ENCODE data around the gene DDX49.
A peak's percentile ranks its signal among the peaks of the same experiment; 100 is the strongest.
"Not testable (repeated sequence)": the region's sequence is repeated elsewhere in the genome, so short reads cannot be mapped to it uniquely, and the experiment has no call there.

Gene DDX49

DNA sequence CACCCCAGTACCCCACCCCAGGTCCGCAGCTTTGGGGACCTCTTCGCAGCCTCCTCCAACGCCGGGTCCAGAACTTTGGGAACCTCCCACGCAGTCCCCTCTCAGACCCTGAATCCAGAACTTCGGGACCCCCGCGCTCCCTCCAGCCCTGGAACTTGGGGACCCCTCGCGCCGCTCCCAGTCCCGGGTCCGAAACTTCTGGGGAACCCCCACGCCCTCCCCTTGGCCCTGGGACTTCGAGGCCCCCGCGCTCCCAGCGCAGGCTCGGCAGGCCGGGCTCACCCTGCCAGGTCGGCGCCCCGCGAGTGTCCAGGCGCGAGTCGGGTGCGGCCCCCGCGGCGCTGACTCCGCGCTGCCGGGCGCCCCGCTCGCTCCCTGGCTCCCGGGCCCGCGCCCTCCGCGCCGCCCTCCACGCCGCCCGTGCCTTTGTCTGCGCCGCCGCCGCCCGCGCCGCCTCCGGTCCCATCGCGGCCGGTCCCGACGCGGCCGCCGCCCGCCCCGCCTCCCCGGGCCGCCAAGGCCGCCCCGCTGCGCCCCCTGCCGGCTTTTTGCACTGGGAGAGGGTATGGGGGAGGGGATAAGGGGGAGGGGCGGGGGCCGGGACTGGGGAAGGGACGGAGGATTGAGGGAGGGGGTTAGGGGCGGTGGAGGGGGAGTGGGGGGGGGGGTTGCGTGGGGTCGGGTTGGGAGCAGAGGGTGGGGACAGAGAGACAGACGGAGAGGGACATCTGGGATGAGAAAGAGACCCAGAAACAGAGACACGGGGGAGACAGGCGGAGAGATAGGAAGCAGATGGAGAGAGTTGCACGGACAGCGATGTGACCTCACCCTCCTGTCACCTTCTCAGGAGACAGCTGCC, 21.5 kb downstream of the DDX49 start, which contains the start of gene HOMER3:
Gene HOMER3 (minus strand): TSS at position 449 of the 859 bp plus-strand sequence. CDS start 2,235 bp downstream, outside the sequence.
- DNase-seq (ENCODE audit: extremely low read depth in 1 of 2, low read depth in 1 of 2), result peak; percentile 34 to 40

DNA sequence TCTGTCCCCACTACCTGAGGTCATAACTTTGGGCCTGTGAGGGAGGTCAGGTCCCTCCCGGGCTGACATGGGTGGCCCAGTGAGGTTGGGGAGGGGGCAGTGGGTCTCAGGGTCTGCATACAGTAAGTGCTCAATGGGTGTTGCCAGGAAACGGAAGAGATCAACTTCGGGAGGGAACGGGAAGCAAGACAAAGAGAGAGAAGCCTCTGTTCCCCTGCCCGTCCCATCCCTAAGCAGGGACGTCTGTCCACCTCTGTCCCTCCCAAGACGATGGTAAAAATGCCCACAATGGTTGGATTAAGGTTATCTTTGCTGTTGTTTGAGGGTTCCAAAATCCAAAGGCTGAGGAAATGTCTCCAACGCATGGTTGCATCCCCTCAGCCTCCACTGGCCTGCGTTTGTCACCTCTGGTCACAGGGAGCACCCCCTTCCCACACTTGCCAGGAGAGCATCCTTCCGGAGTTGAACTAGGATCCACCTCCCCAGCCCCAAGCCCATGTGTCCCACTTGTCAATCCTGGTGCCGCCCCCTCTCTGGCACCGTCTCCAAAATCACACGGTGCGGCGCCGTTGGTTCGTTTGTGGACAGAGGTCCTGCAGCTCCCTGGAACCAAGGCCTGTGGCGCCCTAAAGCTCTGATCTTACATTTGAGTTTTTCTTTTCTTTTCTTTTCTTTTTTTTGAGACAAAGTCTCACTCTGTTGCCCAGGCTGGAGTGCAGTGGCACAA, 22.3 kb downstream of the DDX49 start:
- no peak for DNase-seq (ENCODE audit: extremely low read depth in 1 of 2, low read depth in 1 of 2)

DNA sequence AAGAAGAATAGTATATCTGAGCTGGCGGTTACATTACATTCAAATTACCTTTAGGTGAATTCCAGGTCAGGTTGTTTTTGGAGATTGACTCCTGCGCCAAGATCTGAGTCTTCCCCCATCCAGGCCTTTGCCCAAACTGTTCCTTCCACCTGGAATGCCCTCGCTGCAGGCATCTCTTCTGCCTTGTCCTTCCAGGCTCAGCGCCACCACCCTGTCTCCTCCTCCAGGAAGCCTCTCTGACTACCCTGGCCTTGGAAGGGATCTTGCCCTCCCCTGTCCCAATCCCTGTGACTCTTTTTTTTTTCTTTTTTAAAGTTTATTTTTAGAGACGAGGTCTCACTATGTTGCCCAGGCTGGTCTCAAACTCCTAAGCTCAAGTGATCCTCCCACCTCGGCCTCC, 23.2 kb downstream of the DDX49 start:
- no peak for DNase-seq (ENCODE audit: extremely low read depth in 1 of 2, low read depth in 1 of 2)

DNA sequence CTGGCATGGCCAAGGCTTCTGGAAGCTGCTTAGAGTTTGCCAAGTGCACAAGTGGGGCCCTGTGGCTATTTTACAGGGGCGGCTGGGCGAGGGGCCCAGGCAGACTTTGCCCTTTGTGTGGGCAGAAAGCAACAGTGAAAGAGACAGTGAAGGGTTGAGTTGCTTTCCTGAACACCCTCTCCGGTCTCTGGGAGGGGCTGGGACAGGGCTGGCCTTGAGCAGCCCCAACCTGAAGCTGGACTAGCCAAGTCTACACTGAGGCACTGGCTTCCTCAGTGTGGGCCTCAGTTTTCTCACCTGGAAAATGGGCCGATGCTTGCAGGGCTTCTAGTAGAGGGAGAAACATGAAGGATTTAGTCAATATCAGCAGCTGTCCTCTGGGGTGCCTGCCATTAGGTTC, 23.9 kb downstream of the DDX49 start:
- DNase-seq (ENCODE audit: extremely low read depth in 1 of 2, low read depth in 1 of 2), result no peak

DNA sequence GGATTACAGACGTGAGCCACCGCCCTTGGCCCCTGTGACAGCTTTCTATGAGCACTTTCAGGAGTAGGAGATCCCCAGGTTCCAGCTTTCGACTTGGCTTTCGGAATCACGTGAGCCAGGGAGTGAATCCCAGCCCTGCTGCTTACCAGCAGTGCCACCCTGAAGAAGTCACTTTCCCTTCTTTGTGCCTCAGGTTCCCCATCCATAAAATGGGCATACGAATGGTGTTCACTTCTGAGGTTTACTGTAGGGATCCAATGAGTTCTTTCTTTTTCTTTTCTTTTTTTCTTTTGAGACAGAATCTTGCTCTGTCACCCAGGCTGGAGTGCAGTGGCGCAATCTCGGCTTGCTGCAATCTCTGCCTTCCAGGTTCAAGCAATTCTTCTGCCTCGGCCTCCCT, 25.8 kb downstream of the DDX49 start:
- DNase-seq (ENCODE audit: extremely low read depth in 1 of 2, low read depth in 1 of 2), result no peak

DNA sequence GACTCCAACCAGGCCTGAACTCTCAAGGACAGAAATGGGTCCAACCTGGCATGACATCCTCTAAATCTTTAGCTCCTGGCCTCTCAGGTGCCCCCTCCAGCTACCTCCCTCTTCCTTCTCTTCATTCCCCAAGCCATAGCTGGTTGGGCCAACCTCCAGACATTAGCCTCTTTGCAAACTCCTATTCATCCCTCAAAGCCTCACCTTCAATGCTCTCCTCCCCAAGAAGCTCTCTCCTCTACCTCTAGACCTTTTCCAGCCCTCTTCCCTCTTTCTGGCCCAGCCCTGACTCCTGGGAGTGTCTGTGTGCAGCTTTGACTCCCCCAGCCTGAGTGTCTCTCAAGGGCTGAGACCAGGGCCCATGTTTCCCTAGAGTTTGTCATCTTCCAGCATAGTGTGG, 26.8 kb downstream of the DDX49 start:
- no peak for DNase-seq (ENCODE audit: extremely low read depth in 1 of 2, low read depth in 1 of 2)

DNA sequence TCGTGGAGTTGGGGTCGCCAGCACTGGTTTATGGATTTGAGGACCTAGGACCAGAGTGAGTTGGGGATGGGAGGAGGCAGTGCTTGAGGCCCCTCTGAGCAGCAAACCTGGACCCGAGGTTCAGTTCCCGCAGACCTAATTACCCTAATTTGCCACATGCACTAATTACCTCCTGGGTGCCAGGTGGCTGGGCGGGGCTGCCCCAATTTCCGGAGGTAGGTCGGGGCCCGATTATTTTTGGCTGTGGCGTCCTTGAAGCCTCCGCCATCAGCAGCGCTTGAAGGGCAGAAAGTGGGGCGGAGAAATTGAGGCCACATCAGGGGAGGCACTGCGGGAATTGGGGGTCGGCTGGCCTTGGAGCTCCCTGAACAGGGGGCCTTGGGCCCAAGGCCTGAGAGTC, 27.4 kb downstream of the DDX49 start:
- no peak for DNase-seq (ENCODE audit: extremely low read depth in 1 of 2, low read depth in 1 of 2)

DNA sequence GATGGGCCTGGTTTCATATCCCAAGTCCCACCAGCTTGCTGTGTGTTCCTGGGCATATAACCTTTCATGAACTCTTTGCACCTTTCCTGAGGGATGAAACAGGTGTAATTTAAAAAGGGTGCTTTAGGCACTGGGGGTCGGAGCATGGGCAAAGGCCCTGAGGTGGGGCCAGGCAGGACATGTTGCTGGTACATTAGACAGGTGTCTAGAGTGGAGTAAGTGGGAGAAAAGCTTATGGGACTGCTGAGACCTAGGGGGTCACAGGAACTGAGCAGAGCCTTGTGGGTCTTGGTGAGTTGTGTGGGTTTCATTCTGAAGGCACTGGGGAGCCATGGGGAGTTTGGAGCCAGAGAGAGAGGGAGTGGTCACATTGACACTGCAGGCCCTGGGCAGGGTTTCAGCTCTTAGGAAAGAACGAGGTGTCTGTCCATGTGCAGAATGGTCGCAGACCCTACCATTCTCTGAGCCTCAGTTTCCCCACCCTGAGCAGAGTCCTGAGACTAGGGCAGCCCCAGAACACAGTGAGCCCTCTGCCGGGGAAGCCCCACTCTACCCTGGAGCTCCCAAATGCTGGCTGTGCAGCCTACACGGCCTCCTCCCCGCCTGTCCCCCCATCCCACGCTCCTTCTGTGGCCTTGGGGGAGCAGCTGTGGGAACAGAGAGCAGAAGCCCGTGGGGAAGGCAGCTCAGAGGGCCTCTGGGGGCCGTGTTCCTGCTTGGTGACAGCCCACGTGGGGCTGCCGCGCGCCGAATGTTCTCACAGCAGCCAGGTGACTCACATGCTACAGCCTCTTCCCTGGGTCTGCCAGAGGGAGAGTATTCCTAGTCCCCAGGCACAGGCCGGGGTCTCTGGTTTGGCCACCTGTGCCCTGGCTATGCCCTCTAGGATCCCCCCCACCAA, 28.8 kb downstream of the DDX49 start:
- no peak for DNase-seq (ENCODE audit: extremely low read depth in 1 of 2, low read depth in 1 of 2)

DNA sequence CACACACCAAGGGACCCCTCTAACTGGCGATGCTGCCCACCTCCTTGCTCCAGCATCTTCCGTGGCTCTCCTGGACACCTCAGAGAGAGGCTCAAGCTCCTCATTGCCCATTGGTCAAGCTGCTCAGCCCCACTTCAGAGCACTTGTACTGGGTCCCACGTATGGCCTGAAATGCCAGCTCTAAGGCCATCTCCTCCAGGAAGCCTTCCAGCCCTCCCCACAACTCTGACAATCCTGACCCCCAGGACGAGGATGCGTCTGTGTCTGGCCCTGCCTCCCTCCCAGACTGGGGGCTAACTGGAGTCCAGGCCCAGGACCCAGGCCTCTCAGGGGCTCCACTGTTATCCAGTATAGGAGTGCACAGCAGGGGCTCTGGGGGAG, 29.5 kb downstream of the DDX49 start:
- no peak for DNase-seq (ENCODE audit: extremely low read depth in 1 of 2, low read depth in 1 of 2)

DNA sequence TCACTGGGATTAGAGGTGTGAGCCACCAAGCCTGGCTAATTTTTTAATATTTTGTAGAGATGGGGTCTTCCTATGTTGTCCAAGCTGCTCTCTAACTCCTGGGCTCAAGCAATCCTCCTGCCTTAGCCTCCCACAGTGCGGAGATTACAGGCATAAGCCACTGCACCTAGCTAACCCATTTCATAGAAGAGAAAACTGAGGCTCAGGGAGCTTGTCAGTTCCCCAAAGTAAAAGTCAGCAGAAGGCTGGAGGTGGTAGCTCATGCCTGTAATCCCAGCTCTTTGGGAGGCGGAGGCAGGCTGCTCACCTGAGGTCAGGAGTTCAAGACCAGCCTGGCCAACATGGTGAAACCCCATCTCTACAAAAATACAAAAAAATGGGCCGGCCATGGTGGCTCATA, 30.3 kb downstream of the DDX49 start:
- DNase-seq (ENCODE audit: extremely low read depth in 1 of 2, low read depth in 1 of 2), result no peak

DNA sequence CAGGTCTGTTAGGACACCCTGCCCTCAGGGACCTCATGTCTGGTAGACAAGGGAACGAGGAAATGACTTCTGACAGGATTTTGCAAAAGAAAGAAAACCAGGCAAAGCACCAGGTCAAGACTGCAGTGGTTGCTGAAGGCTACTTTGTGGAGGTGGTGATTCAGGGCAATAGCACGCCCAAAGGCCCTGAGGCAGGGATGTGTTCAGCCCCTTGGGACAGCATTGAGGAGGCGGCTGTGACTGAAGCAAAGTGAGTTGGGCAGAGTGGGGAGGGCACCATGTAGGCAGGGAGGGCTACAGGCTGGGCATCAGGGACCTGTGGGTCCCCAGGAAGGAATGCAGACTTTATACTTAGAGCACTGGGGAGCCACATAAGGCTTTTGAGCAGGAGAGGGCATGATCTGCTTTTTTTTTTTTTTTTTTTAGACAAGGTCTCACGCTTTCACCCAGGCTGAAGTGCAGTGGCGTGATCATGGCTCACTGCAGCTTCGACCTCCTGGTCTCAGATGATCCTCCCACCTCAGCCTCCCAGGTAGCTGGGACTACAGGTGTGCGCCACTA, 32.3 kb downstream of the DDX49 start:
- DNase-seq (ENCODE audit: extremely low read depth in 1 of 2, low read depth in 1 of 2), result no peak

DNA sequence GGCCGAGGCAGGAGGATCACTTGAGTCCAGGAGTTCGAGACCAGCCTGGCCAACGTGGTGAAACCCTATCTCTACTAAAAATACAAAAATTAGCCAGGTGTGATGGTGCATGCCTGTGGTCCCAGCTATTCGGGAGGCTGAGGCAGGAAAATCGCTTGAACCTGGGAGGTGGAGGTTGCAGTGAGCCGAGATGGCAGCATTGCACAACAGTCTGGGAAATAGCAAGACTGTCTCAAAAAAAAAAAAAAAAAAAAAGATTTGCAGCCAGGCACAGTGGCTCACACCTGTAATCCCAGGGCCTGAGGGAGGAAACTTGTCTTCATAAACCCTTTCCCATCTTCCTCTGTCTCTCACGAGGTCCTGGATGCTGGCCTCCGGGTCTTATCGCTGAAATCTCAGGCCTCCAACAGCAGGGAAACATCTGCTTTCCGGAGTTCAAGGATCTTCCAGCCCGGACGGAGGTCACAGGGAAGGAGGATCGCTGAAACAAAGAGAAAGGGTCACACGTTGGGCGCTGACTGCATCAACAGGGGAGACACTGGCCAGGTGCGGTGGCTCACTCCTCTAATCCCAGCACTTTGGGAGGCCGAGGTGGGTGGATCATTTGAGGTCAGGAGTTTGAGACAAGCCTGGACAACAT, 33.0 kb downstream of the DDX49 start:
- DNase-seq (ENCODE audit: extremely low read depth in 1 of 2, low read depth in 1 of 2), result not testable (repeated sequence)

DNA sequence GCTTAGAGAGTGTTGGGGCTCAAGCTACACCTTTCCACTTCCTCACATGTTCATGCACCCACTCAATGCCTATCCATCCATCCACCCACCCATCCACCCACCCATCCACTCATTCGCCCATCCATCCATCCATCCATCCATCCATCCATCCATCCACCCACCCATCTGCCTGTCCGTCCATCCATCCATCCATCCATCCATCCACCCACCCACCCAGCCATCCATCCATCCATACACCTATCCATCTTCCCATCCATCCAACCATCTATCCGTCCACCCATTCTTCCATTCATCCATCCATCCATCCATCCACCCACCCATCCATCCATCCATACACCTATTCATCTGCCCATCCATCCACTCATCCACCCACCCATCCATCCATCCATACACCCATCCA, 34.6 kb downstream of the DDX49 start:
- DNase-seq (ENCODE audit: extremely low read depth in 1 of 2, low read depth in 1 of 2), result no peak

DNA sequence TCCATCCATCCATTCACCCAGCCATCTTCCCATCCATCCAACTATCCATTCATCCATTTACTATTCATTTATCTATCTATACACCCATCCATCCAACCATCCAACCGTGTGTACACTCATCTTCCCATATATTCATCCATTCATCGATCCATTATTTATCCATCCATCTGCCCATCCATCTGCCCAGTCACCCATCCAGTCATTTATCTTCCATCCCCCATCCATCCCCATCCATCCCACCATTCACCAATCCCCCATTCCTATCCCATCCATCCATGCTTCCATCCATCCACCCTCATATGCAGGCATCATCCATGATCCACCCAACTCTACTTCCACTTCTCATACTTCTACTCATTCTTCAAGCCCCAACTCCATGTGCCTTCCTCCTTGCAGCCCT, 35.5 kb downstream of the DDX49 start:
- no peak for DNase-seq (ENCODE audit: extremely low read depth in 1 of 2, low read depth in 1 of 2)

DNA sequence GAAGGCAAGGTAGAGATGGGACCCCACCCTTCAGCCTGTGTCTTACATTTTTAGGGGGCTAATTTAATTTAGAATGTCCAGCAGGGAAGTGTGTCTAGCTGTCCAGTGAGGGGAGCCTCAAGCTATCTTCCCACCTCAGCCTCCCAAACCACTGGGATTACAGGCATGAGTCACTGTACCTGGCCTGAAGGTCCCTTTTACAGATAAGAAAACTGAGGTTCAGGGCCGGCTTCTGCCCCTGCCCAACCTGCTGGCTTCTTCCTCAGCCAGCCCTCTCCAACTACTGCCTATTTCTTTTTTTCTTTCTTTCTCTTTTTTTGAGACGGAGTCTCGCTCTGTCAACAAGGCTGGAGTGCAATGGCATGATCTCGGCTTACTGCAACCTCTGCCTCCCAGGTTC, 40.9 kb downstream of the DDX49 start:
- DNase-seq (ENCODE audit: extremely low read depth in 1 of 2, low read depth in 1 of 2), result no peak

DNA sequence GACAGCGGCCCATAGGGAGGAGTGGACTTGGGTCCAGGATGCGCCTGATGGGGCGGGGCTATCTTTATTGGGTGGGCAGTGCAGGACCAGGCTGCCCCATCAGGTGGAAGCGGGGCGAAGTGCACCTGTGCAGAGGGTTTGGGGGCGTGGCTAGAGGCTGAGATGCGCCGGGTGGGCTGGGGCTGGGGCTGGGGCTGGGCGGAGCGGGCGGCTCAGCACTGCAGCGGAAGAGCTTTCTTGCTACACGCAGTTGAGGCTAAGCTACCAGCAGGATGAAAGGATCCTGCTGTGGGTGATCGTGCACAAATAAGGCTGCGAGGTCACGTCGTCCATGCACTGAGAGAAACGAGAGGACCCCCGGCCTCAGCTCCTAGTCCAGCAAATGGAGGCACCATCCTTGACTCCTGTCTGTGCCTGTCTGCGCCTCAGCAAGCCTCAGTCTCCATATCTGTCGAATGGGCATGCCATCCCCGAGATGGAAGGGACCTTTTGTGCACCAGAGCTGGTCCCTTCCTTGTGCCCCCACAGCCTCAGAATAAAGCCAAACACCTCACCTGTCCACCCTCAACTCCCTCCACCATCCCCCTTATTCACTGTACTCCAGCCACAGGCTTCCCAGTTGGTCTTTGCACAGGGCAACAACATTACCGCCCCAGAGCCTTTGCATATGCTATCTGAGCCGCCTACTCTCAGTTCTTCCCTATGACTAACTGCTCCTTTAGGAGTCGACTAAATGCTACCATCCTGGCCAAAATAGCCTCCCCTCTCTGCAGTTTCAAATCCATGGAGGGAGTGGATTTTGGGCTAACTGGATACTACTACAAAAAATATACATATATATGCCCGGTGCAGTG, 42.5 kb downstream of the DDX49 start:
- no peak for DNase-seq (ENCODE audit: extremely low read depth in 1 of 2, low read depth in 1 of 2)

DNA sequence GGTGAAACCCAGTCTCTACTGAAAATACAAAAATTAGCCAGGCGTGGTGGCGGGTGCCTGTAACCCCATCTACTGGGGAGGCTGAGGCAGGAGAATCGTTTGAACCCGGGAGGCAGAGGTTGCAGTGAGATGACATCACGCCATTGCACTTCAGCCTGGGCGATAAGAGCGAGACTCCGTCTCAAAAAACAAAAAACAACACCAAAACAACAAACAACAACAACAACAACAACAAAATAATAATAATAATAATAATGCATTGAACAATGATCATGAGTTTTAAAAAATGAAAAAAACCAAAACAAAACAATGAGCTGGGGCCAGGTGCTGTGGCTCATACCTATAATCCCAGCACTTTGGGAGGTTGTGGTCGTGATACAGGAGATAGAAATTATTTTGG, 44.6 kb downstream of the DDX49 start:
- no peak for DNase-seq (ENCODE audit: extremely low read depth in 1 of 2, low read depth in 1 of 2)

DNA sequence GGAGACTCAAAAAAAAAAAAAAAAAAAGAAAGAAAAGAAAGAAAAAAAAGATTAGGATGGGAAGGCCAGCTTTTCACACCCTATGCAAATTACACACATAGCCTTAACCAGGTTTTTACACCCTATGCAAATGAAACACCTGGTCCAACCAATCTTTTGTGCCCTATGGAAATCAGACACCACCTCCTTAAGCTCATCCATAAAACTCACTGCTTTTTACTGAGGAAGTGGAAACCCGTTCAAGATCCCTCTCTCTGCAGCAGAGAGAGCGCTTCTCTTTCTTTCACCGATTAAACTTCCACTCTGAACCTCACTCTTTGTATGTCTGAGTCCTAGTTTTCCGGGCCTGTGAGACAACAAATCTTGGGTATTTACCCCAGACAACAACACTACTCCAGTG, 46.8 kb downstream of the DDX49 start:
- no peak for DNase-seq (ENCODE audit: extremely low read depth in 1 of 2, low read depth in 1 of 2)

DNA sequence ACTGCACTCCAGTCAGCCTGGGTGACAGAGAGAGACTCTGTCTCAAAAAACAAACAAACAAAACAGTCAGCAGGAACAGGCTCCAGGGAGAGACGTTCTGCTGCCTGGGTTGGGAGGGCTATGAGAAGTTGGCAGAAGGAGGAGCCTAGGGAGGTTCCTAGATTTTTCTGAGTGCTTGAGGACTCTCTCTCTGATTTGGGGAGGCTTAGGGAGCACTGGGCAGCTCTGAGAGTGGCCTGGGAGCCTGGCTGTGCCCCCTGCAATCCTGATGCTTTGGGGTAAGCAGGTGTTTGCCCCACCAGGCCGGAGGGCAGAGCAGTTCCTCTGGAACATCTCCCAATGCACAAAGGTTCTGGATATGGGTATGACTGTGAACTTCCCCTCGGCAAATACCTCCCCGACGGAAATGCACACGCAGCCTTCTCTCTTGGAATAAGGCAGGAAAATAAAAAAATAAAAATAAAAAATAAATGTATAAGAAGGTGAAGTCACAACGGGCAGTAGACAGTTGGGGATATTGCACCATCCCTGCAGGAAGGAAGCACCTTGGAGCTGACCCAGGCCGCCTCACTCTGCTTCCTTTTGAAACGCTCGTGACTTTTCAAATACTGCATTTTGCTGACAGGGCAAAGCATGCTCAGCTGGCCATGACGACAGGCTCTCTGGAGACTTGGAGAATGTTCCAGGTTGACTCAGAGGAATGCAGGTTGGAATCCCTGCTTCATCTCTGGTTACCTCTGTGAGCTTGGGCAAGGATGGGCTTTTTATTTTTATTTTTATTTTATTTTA, 48.0 kb downstream of the DDX49 start:
- no peak for DNase-seq (ENCODE audit: extremely low read depth in 1 of 2, low read depth in 1 of 2)
